Skeletal muscle cell (primary cell): ENCODE results near the gene PRDM1.

Experiments
- DNase-seq: peaks from one replicate; pipeline ENCODE4 v3.0.0-alpha.2; 2010; ENCODE audit warnings: low read depth
- H3K4me3 ChIP-seq: 2 replicates; pipeline ENCODE4 v1.5.1; 2011; ENCODE audit warnings: low read depth, mild to moderate bottlenecking, control low read depth, low read length, moderate library complexity

Gene PRDM1

DNA sequence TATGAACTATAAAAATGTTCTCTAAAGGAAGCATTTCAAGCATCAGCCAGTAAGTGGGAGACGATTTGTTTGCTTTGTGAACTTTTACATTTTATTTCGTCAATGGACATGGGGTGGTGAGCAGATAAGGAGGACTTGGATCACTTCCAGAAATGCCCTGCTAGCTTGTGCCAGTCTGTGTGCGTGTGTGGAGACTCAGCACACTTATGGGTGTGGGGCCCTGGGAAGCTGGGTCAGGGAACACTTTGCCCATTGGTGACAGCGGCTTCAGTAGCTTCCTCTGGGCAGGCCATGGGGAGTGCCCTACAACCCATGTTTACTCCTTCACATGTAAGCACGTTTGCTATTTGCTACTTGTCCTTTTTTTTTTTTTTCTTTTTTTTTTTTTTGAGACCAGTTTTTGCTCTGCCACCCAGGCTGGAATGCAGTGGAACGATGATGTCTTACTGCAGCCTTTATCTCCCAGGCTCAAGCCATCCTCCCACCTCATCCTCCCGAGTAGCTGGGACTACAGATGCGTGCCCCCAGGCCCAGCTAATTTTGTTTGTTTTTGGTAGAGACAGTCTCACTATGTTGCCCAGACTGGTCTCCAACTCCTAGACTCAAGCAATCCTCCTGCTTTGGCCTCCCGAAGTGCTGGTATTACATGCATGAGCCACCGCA lies 24.2 kb downstream of the PRDM1 start:
- no peak overlapping the region for H3K4me3 ChIP-seq

GRCh38 chr6:106112433-106112832 lies 26.3 kb downstream of the PRDM1 start:
- no peak for DNase-seq

More for the DNA sequence above, 24.2 kb downstream of the PRDM1 start:
- no peak for DNase-seq

DNA sequence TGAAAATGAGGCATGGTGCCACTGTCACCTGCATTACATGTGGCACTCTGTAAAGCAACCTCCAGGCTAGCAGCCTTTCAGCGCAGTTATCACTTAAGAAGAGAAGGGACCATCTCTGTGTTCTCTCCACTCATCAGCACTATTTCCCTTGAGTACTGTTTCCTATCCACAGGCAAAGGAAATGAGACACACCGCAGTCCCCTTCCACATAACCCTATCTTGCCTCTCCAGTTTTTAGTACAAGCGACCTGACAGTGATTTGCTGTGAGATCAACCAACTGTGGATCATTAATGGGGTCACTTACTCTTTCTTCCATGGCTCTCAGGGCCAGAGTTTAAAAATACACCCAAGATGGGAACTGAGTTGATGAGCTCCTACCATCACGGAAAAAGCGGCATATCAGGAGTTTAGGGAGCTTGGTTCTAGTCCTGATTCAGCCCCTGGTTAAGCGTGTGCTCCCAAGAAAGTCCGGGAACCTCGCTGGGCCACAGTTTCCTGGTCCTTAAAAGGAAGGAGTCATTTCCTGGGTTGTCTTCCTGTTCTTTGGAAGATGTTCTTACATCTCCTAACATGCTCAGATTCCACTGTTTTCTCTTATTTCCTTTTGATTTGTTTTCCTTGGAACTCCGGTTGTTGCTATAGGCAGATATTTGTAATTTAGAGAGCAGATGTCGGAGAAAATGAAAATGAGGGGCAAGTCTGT lies 27.3 kb downstream of the PRDM1 start:
- no peak for DNase-seq
- no peak overlapping the region for H3K4me3 ChIP-seq

More at GRCh38 chr6:106112433-106112832, 26.3 kb downstream of the PRDM1 start:
- H3K4me3 ChIP-seq = no peak overlapping the region

GRCh38 chr6:106114492-106114891 lies 28.4 kb downstream of the PRDM1 start:
- DNase-seq = no peak
- no peak overlapping the region for H3K4me3 ChIP-seq

GRCh38 chr6:106115286-106115685 lies 29.1 kb downstream of the PRDM1 start:
- no peak overlapping the region for H3K4me3 ChIP-seq
- no peak for DNase-seq

GRCh38 chr6:106116125-106116832 lies 30.1 kb downstream of the PRDM1 start:
- H3K4me3 ChIP-seq = no peak overlapping the region
- DNase-seq = no peak

GRCh38 chr6:106117579-106117978 lies 31.4 kb downstream of the PRDM1 start:
- H3K4me3 ChIP-seq = no peak overlapping the region
- no peak for DNase-seq

DNA sequence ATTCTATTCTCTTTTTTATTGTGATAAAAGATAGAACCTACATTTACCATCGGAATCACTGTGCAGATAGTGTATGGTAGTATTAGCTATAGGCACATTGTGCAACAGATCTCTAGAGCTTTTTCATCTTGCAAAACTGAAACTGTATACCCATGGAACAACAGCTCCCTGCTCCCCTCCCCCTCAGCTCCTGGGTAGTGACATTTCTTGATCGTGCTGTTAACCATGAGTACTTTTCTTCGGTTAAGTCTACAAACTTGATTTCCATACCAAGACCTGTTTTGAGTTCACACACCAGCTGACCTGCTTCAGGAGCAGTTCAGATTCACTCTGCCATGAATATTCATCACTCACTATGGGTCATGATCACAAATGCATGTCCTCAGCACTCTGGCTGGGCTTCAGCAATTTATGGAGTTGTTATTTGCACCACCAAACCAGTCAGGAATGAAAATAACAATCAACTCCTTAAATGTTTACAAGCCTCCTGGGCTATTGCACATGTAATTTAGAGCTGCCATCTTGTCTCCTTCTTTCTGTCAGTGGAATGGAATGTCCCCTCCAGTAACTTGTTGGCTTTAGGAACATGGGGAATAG lies 32.8 kb downstream of the PRDM1 start:
- DNase-seq = no peak
- H3K4me3 ChIP-seq = no peak overlapping the region

DNA sequence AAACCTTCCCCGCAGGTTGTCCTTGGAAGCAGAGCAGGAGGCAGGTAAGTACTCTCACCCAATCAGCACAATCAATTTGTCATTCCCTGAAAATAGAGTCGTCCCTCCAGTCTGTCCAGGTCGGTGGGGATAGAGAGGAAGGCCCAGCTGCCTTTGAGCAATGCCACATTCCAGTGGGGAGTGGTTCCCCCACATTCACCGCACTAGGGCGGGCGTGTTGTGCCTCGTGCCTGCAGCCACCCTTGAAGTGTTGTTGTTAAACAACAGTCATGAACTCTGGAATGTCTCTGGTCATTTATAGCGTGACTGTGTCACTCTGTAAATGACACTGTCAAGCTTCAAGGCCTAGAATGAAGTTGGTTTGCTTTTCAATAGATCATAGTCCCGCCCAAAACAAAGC lies 33.4 kb downstream of the PRDM1 start:
- H3K4me3 ChIP-seq = no peak overlapping the region
- DNase-seq = no peak

DNA sequence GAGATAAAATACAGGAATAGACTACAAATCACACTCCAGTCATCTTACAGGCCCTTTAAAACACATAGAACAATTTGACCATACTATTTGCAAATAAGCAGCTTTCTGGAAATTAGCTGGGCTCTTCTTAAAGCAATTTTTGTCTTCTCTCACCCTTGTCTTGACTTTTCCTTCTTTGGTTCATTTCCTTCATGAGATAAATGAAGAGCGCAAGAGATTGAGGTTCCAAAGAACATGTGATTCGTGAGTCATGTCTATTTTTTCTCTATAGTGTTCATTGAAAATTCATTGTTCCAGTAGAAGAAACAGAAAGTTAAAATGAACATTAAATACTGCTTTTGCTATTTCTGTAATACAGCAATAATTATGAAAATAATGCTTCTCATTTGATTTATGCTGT lies 33.9 kb downstream of the PRDM1 start:
- DNase-seq = no peak
- H3K4me3 ChIP-seq = no peak overlapping the region

GRCh38 chr6:106120406-106120805 lies 34.3 kb downstream of the PRDM1 start:
- H3K4me3 ChIP-seq = no peak overlapping the region
- DNase-seq = no peak

- H3K4me3 ChIP-seq = no peak overlapping the region
- DNase-seq = no peak
Observed at GRCh38 chr6:106122306-106122918, 36.3 kb downstream of the PRDM1 start.

DNA sequence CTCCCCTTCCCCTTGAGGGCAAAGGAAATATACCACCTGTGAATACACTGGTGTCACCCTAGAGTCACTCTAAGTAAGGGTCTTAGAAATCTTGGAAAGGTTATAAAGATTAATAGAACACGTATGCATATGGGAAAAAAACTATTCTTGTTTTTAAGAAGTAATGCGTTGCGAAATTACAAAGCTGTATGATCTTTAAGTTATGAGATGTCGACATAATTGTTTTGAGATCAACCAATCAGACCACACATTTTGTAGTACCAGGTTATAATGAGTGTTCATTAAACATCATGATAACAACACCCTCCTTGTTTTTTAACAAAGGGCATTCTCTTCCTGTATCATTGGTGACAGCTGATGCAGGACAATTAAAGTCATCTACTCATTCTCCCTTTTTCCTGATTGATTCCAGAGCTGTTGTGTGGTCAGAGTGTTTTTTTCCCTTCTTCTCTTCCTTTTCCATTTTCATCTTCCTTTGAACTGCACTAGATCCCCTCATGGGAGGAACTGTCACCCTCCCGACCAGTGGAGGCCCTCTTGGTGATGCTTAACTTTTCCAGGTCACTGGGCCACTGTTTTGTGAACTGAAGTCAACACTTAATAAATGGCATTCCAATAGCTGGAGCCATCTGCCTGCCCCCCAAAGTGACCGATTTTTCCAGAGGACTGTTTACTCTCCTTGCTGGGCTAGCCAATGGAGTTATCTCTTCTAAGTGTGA lies 37.0 kb downstream of the PRDM1 start:
- no peak overlapping the region for H3K4me3 ChIP-seq
- no peak for DNase-seq

DNA sequence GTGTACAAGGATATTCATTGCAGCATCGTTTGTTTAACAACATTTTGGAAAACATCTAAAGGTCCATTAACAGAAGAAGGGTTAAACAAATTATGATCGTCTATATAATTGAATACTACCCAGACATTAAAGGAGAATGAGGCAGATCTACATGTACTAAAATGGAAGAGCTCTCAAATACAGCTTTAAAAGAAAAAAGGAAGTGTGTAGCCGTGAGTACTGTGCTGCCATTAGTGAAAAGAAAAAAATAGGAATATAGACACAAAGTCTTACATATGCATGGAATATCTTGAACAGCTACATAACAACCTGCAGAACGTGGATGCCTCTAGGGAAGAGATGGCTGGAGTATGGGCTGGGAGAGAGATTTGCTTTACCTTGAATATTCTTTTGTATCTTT lies 37.9 kb downstream of the PRDM1 start:
- no peak overlapping the region for H3K4me3 ChIP-seq
- no peak for DNase-seq

- DNase-seq = no peak
- H3K4me3 ChIP-seq = no peak overlapping the region
Observed at GRCh38 chr6:106124437-106125430, 38.6 kb downstream of the PRDM1 start.

DNA sequence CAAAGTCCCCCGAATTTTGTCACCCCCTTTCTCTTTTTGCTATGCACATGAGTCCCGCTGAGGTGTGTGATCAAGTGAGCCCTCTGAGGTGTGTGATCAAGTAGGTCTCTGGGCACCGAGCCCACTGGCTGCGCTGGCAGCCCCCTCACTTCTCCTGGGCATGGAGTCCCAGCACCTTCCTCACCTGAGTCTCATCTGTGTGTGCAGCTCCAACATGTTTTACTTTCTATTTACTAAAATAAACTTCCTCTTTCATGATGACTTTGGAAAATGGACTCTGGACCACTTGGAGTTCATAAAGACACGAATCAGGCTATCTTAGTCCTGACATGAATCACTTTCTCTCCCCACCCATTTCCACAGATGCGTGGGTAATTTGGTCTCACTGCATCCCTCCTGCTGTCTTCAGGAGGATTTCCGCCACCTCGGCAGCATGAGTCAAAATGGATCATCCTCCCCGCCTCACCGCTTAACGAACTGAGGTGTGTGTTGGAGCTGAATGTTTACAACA lies 39.8 kb downstream of the PRDM1 start:
- H3K4me3 ChIP-seq = no peak overlapping the region
- DNase-seq = no peak

- no peak for DNase-seq
Observed at GRCh38 chr6:106126482-106126881, 40.3 kb downstream of the PRDM1 start.

More at GRCh38 chr6:106126482-106126881, 40.3 kb downstream of the PRDM1 start:
- H3K4me3 ChIP-seq = no peak overlapping the region
